OCI-M2 (cell line): ENCODE measurements around the gene MESP1.
"Not testable (repeated sequence)": the region's sequence is repeated elsewhere in the genome, so short reads cannot be mapped to it uniquely, and the experiment has no call there.

Experiments
- DNase-seq: peaks from one replicate; lab custom pipeline; 2025; ENCODE audit not compliant: unreplicated experiment; lab: John Stamatoyannopoulos, UW

The MESP1 gene, protein sequence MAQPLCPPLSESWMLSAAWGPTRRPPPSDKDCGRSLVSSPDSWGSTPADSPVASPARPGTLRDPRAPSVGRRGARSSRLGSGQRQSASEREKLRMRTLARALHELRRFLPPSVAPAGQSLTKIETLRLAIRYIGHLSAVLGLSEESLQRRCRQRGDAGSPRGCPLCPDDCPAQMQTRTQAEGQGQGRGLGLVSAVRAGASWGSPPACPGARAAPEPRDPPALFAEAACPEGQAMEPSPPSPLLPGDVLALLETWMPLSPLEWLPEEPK

DNA sequence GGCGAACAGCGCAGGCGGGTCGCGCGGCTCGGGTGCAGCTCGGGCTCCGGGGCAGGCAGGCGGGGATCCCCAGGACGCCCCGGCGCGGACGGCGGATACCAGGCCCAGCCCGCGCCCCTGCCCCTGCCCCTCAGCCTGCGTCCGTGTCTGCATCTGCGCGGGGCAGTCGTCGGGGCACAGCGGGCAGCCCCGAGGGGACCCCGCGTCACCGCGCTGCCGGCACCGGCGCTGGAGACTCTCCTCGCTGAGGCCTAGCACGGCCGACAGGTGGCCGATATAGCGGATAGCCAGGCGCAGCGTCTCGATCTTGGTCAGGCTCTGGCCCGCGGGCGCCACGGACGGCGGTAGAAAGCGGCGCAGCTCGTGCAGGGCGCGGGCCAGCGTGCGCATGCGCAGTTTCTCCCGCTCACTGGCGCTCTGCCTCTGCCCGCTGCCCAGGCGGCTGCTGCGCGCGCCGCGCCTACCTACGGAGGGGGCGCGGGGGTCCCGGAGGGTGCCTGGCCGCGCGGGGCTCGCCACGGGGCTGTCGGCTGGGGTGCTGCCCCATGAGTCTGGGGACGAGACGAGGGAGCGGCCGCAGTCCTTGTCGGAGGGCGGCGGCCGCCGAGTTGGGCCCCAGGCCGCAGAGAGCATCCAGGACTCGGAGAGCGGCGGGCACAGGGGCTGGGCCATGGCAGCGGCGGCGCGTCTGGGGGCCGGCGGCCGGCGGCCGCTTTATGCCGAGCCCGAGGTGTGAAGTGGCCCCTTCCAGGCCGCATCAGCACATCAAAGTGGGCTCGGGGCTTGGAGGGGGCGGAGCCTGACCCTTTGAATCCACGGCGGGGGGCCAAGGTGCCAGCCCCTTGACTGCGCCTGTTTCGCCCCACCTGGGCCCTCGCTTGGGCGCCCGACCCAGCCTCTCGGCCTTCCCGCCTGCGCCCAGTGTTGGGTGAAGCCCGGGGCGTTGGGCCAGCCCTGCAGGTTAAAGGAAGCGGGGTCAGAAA, at the start of gene MESP1:
TSS of gene MESP1 (minus strand) at position 690 of the 983 bp plus-strand sequence. CDS start at position 672, 18 bp downstream.
- peak; percentile 16 for DNase-seq

DNA sequence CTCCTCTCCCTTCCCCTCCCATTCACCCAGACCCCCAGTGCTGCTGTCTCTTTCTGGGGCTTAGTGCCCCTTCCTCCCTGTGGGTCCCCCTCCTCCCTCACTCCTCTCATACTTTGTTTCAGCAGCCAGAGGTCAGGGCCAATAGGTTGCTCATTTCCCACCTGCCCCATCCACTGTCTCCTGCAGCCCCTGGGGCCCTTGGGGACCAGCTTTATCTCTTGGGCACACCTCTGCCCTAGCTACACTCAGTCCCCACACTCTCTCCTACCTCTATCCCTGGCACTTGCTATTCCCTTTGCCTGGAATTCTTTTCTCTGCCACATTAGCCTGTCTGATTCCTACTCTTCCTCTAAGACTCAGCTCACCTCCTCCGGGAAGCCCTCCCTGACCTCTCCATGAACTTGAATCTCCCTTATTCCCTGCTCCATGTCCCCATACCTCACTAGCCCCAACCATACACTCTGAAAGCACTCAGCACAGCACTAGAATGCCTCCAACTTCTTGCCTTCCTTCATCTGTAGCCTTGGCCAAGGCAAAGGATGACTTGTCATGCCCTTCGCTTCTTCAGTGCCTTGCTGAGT, 49.0 kb upstream of the MESP1 start:
- no peak for DNase-seq

DNA sequence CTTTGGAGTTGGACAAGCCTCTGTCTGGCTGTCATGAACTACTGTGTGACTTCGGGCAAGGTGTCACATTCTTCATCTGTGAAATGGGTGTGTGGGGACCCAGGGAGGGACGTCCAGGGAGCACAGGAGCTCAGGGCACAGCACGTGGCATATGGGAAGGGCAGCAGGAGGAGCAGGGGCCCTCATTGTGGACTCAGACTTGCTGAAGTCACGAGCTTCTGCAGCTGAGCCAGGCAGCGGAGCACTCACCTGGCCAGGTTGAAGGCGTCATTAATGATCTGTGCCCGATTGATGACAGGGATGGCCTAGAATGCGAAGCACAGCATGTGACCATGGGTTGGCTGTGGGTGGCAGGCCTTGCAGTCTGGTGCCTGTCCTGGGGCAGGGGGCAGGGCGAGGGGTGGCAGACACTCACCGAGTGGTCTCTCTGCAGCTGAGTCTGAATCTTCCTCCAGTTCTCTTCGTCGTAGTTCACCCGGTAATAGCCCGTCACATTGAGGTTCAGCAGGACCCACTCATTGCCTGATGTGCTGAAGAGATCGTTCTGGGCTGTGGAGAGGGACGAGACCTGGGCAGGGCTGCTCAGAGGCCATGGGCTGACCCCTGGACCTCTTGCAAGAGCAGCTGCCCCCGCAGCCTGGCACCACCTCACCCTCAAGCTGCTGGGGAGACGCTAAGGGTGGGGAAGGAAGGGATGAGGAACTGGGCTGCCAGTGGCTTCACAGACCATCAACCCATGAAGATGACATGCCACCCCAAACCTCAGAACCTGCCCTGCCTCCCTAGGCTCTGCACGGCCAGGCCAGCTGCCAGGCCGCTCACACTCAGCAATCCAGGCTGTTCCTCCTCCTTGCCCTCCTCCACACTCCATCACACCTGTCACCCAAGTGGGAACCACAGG, 48.2 kb upstream of the MESP1 start:
- DNase-seq: no peak

DNA sequence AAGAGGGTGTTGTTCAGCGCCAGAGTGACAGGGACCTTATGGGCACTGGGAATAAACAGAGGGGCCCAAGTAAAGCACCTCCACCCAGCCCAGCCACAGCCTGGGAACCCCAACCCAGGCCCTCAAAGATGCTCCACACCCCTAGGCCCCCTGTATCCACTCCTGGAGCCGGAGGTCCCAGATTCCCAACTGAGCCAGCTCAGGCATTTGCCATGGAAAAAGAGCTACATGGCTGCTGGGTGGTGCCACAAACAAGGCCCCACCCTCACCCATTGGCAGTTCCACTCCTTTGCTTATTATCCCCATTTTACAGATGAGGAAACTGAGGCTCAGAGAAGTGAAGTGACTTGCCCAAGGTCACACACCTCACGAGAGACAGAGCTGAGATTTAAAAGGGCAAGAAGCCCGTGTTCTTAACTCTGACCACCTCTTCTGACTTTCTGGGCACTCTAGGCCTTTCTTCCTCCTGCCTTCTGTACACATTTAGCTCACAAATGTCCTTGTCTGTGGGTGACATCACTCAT, 46.7 kb upstream of the MESP1 start:
- no peak for DNase-seq

DNA sequence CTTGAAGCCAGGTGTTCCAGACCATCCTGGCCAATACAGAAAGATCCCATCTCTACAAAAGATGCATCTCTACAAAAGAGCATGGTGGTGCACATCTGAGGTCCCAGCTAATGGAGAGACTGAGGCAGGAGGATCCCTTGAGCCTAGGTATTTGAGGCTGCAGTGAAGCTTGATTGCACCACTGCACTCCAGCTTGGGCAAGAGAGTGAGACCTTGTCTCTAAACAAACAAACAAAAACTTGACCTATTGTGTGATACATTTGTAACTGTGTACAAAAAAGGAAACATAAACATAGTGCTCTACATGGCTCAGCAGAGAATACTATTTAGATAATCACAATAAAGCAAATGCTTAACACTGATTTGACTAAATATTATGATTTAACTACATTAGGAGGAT, 44.9 kb upstream of the MESP1 start:
- no peak for DNase-seq

DNA sequence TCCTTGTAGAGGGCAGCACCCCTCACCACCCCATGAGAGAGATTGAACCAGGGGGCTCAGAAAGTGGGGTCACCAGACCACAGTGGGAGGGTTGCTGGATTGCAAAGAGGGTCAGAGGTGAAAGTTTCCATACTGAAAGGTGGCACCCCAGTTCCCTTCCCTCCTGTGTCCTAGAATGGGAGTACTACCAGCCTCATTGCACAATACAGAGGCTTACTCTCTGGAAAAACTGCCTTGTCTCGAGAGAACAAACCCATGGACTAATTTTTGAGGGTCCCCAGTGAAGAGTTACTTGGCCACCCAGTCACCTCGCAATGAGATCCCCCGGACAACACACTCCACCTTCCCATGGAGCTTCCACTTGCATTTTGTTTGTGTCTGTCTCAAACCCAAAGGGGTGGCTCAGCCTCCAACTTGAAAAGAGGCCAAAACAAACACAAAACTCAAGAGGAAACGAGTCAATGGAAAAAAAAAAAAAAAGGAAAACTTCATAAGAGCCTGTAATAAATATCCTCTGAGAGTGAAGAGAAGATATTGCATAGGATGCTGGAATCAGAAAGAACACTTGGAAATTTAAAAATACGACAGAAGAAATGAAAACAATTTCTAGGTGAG, 43.7 kb upstream of the MESP1 start:
- no peak for DNase-seq

DNA sequence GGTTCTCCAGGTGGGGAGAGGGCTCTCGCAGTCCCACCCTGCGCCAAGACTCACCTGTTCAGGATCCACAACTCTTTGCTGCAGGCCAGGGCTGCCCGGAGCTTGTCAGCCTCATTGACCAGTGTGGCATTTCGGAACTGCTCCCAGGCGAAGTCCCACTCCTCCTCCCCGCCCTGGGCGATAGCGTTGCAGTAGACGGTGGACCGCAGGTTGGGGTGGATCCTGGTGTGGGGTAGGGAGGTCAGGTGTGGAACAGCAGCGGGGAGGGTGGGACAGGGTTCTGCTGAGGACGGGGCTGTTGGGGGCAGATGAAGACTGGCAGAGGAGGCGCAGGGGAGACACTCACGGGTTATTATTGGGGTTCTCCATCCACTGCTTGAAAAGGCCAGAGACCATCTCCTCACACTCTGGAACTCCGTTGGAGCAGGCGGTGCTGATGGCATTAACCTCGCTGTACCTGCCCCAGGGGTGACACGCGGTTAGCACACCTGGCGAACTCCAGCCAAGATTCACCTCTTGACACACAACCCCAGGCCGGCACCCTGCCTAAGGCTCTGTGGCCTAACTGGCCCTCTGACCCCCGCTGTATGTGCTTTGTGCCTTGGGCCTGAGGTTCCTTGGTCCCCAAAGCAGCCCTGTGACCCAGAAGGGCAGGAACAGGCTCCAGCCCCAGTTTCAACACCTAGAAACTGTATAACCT, 41.2 kb upstream of the MESP1 start:
- no peak for DNase-seq

DNA sequence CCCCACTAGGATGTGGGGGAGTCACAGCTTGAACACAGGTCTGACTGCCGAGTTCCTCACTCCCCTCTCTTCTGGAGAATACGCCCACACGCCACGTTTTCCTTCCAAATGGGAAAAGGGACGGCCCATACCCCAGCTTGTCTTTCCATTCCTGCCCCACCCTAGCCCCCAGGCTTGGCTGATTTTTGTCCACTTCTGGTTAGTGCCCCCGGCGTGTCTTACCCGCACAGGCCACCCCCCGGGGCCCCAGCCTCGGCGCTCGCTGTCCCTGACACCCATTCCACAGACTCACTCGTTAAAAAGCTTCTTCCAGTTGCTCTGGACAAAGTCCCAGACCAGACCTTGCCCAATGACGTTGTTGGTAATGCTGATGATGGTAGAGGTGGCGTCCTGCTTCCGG, 39.6 kb upstream of the MESP1 start:
- no peak for DNase-seq

DNA sequence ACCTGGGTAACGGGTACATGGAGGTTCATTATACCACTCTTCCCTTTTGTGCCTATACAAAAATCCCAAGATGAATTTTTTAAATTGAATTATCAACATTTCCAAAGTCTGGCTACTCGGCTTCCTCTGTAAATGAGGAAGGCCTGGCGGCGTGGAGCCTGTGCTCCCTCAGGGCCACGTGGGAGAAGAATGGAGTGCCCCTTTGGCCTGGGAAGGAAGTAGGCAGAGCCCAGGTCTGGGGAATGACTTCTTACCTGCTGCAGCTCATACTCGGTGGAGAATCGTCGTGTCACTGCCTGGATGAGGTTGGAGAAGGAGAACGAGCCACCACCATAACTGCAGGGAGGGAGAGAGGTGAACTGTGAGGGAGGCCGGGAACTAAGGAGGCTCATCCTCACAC, 39.2 kb upstream of the MESP1 start:
- DNase-seq: no peak

DNA sequence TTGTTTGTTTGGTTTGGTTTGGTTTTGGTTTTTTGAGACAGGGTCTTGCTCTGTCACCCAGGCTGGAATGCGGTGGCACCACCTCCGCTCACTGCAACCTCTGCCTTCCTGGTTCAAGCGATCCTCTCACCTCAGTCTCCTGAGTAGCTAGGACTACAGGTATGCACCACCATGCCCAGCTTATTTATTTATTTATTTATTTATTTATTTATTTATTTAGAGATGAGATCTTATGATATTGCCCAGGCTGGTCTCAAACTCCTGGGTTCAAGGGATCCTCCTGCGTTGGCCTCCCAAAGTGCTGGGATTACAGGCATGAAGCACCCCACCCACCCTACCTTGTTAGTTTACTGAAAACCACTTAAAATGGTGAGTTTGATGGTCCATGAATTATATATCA, 37.5 kb upstream of the MESP1 start:
- DNase-seq: not testable (repeated sequence)

DNA sequence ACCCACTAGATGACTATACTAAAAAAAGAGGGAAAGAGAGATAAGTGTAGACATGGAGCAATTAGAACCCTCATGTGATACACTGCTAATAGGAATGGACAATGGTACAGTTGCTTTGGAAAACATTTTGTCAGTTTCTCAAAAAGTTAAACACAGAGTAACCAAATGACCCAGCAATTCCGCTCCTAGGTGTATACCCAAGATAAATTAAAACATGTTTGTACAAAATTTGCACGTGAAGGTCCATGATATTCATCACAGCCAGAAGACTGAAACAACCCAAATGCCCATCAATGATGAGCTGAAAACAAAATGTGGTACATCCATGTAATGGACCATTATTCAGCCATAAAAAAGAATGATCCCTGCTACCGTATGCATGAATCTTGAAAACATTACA, 36.9 kb upstream of the MESP1 start:
- DNase-seq: no peak

DNA sequence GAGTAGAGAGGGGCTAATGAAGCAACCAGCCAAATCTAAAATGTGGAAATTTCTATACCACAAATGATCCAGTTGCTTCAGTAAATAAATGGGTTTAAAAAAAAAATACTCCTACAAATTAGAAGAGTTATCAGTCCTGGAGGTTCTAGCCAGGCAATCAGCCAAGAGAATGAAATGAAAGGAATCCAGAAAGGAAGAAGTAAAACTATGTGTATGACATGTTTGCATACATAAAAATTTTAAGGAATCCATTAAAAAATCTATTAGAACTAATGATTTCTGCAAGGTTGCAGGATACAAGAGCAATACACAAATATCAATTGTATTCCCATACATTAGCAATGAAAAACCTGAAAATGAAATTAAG, 34.7 kb upstream of the MESP1 start:
- no peak for DNase-seq

DNA sequence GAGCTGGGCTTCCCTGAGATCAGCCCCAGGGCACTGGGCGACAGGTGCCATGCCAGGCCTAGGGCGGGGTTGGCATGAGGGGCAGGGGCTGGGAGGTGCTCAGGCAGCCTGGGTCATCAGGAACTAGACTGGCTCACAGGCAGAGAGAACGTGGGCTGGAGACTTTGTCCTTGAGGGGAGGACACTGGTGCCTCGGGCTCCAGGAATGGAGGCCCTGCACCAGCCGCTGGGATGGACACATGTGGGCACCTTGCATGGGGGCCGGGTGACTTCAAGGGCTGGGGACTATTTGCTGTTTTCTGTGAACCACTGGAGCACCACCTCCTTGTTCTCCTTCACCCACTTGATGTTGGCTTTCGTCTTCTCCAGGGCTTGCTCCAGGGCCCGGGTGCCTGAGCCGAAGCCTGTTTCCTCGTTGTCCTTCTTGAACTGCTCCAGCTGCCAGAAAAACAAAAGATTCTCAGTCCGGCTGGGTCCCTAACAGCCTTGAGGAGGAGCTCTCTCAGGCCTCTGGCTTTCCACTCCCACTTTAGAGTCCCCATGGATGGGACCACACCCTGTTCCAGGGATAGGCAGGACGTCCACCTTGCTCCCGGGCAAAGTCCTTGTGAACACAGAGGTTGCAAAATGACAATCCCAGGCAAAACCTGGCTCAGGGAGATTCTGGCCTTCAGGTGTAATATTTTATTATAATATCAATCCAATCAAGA, 34.2 kb upstream of the MESP1 start:
- DNase-seq: no peak

DNA sequence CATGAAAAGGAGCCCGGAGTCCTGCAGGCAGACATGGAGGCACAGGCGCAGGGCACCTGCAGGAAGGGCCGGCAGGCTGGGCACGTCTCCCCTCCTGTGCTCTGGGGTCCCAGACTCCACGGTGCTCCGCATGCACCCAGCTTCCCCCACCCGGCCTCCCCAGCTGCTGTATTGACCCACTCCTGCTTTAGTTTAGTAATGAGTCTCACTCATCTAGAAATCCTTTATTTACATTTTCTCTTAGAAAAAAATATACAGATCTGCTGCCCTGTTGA, 33.6 kb upstream of the MESP1 start:
- DNase-seq: no peak

DNA sequence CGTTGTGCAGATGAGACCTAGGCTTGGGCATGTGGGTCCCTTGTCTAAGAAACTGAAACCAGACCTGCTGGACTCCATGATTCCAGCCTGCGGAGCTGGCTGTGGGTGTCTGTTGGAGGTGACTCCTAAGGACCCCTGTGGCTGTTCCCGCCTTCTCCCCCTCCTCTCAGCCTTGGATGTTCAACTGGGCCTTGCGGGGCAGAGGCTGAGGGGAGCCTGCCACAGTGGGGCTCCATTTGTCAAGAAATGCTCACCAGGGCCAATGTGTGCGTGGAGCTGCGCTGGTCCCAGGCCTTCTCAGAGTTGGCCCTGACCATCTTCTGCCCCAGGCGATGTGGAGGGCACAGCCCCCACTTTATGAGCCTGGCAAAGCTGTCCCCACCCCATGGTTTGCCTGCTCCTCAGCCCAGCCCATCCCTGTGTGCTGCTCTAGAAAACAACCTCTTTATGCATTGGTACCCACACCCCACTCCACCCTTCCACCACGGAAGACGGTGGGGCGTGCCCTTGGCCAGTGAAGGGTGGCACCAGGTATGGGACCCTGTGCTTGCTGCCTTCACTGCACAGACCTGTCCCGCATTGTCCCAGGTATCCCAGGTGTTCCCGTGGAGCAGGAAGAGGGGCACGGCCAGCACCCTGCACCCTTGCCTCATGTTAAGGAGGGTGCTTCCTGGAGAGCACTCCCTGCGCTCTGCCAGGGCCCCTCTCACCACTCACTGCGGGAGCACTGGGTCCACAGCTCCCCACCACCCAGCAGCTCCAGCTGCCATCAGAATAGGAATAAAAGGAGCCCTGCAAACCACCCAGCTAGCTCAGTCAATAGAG, 33.0 kb upstream of the MESP1 start:
- DNase-seq: no peak

DNA sequence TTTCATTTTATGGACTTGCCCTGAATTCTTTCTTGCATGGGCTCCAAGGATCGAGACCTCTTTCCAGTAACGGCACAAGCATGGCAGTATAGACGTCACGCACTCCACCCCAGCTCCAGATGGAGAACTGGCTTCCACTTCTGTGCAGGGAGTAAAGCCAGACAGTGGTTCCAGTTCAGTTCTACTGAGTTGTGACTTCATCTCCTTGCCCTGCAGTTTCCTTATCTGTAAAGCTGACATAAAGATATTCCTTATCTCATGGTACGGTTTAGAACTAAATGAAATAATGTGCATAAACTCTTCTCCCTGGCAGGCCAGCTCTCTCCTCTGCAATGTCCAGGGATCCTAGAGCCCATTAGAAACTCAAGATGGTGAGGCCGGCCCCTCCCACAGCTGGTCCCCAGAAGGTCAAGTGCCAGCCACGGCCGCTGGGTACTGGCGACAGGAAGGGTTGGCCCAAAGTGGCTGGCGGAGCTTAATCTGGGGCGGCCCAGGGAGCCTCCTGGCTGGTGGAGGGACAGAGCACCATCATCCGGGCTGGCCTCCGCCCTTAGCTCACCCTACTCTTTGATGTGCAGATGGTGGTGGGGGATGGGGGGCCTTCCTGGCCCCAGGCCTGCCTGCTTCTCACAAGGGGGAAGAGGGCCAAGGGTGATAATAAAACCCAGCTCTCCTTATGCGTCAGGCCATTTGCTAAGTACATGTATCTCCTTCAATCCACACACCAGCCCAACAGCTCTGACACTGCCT, 32.2 kb upstream of the MESP1 start:
- no peak for DNase-seq

DNA sequence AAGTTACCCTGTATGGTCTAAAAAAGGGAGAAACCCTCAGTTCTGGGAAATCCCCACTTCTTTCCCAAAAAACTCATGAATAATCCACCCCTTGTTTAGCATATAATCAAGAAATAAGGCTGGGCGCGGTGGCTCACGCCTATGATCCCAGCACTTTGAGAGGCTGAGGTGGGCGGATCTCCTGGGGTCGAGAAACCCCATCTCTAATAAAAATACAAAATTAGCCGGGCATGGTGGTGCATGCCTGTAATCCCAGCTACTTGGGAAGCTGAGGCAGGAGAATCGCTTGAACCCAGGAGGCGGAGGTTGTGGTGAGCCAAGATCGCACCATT, 31.5 kb upstream of the MESP1 start:
- not testable (repeated sequence) for DNase-seq
